Activated CD4-positive, alpha-beta memory T cell treated with anti-CD3 and anti-CD28 coated beads for 36 hours (primary cell): ENCODE measurements around the gene MGAT1. TPM values are rescaled to one million over a fixed set of nuclear protein-coding genes. Genes with fewer than 3 reads are reported as not detected.
A peak's percentile ranks its signal among the peaks of the same experiment; 100 is the strongest.

Experiments
- CTCF ChIA-PET: fragments of 350-600 bp; sonication (Branson Sonifier 250); formaldehyde crosslinking; loops from one replicate; lab custom pipeline; 2021; ENCODE audit warnings: antibody characterized with exemption, inconsistent platforms; lab: Charles Lee
- POLR2A ChIA-PET: fragments of 350-600 bp; sonication (Branson Sonifier 250); formaldehyde crosslinking; loops from one replicate; lab custom pipeline; 2021; ENCODE audit warnings: antibody characterized with exemption; lab: Charles Lee
- DNase-seq: peaks from one replicate; pipeline ENCODE4 v3.0.0-alpha.2; 2020
- H3K27ac Mint-ChIP-seq: one replicate; pipeline ENCODE4 v1.8.0; 2021; ENCODE audit warnings: mixed read lengths
- H3K27me3 Mint-ChIP-seq: one replicate; pipeline ENCODE4 v1.8.0; 2021; ENCODE audit warnings: mixed read lengths
- H3K36me3 Mint-ChIP-seq: one replicate; pipeline ENCODE4 v1.8.0; 2021; ENCODE audit warnings: mixed read lengths
- H3K4me1 Mint-ChIP-seq: one replicate; pipeline ENCODE4 v1.8.0; 2021; ENCODE audit warnings: low read depth, mixed read lengths
- H3K4me3 Mint-ChIP-seq: one replicate; pipeline ENCODE4 v1.8.0; 2021; ENCODE audit warnings: mild to moderate bottlenecking, mixed read lengths
- H3K9me3 Mint-ChIP-seq: one replicate; pipeline ENCODE4 v1.8.0; 2021; ENCODE audit warnings: mixed read lengths
- intact Hi-C: fragments of 100-400 bp; cut with micrococcal nuclease; formaldehyde crosslinking; loops from one replicate; pipeline ENCODE4 v1.15.1; 2023
- total RNA-seq, 2 experiments: library from RNA; stranded (reverse); gene quantifications; one replicate each; pipeline ENCODE4 v1.2.3, GENCODE V29; 2021

Gene MGAT1
- total RNA-seq, 2 experiments from 2014 or later, result 101 to 106 TPM

DNA sequence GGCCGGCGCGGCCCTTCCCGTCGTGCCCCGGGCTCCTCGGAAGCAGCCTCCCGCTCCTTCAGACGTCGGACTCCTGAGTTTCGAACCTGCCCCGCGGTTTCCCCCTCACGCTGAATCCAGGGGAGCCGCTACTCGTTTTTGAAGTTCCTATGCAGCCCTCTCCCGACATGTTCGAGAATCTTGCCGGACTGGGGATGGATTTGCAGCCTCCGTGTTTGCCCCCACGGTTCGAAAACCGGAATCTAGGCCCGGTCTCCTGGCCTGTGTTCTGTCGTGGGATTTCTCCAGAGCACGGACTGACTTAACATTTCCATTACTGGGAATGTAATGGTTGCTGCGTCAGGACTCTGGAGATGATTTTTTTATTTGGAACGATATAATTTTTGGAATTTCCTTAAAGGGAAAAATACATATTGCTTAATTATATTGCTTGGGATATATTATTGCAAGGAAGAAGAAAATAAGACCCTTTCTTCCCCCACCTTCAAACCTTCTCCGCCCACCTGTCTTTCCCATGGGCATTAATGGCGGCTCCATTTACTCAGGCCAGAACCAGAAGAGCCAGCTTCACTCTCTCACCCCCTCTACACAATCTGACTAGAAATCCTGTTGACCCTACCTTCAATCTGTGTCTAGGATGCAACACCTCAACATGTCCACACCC is 8.5 kb upstream of the MGAT1 start:
- ChIA-PET CTCF (interaction anchor here (0.8 to 5.6 kb wide), 3 partner anchors 9 to 58 kb away, joined by 3 to 24 read pairs (median 8); partner anchors contain the start of gene MGAT1), POLR2A (interaction anchor here (1.0 to 2.9 kb wide), 4 partner anchors 10 to 50 kb away, joined by 3 to 38 read pairs (median 8); partner anchors contain the start of gene ZFP62)
- intact Hi-C loops, result loop anchor here (1.0 kb wide), 4 partner anchors 9 to 380 kb away; partner anchors contain the start of genes MGAT1 and ZFP62
- Mint-ChIP-seq H3K4me3 (peak overlapping the region; percentile 94), H3K27ac (peak overlapping the region; percentile 96), H3K9me3 (no peaks in the 10 kb centered on the region), H3K27me3 (no peaks in the 10 kb centered on the region), H3K4me1 (peaks cover 67% of the 10 kb centered on the region), H3K36me3 (peaks cover 5% of the 10 kb centered on the region)
- DNase-seq, result peak; percentile 9

DNA sequence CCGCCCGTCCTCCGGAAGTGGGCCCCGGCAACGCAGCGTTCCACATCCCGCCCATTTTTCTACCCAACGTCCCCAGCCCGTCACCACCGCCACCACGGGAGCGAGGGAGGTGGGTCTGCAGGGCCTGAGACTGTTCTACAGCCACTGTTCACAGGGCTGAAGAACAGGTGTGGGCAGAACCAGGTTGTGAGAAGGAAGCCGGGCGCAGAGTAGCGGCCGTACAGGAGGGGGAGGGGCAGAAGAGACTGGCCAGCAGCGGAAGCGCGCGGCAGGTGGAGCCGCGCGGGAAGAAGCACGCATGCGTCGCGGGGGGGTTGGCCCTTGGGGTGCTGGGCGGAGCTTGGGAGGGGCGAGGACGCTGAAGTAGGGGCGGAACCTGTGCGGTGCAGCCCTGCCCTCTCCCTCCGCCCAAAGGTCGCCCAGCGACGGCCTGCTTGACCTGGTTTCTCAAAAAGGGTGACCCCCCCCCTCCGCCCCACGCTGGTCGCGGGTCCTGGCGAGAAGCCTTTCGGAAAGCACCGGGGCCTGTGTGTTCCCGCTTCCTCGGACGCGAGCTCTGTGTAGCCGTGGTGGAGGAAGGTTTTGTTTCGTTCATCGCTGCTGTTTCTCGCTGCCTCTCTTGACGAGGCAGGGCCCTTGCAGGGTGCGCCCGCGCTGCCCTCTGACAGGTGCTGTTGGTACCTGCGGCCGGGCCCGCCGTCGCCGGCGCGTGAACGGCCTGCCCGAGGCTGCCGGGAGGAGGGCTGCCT is 7.8 kb upstream of the MGAT1 start:
- peak; percentile 97 for DNase-seq
- Mint-ChIP-seq H3K4me3 (peak overlapping the region; percentile 94), H3K9me3 (no peaks in the 10 kb centered on the region), H3K4me1 (peaks cover 69% of the 10 kb centered on the region), H3K36me3 (peaks cover 5% of the 10 kb centered on the region), H3K27me3 (no peaks in the 10 kb centered on the region), H3K27ac (peak overlapping the region; percentile 99)
- ChIA-PET CTCF (interaction anchor here (0.8 to 5.6 kb wide), 3 partner anchors 9 to 58 kb away, joined by 3 to 24 read pairs (median 8); partner anchors contain the start of gene MGAT1), POLR2A (interaction anchor here (1.0 to 2.9 kb wide), 5 partner anchors 9 to 51 kb away, joined by 3 to 38 read pairs (median 8); partner anchors contain the start of gene ZFP62)
- intact Hi-C loops, result loop anchor here (1.0 kb wide), 4 partner anchors 8 to 381 kb away; partner anchors contain the start of genes MGAT1 and ZFP62

DNA sequence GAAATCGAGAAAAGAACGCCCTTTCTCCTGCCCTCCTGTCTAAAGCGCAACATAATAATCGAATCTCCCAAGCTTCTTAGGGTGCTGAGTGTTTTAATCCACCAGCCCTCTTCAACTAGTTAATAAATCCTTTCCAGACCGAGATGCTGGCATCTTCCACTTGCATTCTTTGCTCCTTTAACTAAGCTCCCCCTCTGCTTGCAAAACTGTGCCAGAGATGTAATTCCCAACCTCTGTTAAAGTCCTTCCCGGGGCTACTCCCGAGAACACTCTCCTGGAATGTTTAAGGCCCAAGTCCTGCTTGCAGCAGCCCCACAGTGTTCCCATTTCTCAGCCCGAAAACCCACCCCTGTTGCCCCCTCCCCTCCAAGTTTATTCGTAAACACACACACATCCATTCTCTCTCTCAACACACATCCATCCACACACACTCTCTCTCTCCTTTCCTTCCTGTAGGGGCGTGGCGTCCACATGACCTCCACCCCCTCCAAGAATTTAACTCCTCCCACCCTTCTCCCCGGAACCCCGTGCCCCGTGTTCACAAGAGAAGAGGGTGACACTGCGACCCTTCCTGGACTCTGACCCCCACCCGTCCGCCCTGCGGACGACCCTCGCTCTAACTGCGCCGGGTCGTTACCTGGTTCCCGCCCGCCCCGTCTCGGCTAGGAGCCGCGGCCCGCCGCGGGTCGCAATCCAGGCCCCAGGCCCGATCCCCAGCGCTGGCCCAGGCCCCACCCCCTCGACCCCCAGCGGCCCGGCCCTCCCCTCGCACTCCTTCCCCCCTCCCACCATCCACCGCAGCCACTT is 7.0 kb upstream of the MGAT1 start:
- CTCF ChIA-PET, result interaction anchor here (1.0 to 5.6 kb wide), 2 partner anchors 8 to 21 kb away, joined by 8 to 24 read pairs; partner anchors contain the start of gene MGAT1
- intact Hi-C loops, result loop anchor here (1.0 to 10.0 kb wide), 7 partner anchors 7 to 382 kb away; partner anchors contain the start of genes CNOT6, MGAT1 and ZFP62

GRCh38 chr5:180808461-180809000 is 5.9 kb upstream of the MGAT1 start:
- H3K36me3 Mint-ChIP-seq, result peaks cover 11% of the 10 kb centered on the region
- no peak for DNase-seq
- no peaks in the 10 kb centered on the region for H3K9me3 Mint-ChIP-seq
- ChIA-PET CTCF (interaction anchor here (0.5 to 2.4 kb wide), 3 partner anchors 22 to 266 kb away, joined by 3 to 8 read pairs (median 3); no protein-coding TSS in a partner anchor), POLR2A (interaction anchor here (1.1 to 3.3 kb wide), 3 partner anchors 8 to 22 kb away, joined by 3 to 22 read pairs (median 8); no protein-coding TSS in a partner anchor)
- H3K27me3 Mint-ChIP-seq, result no peaks in the 10 kb centered on the region
- intact Hi-C loops, result loop anchor here (2.0 to 10.0 kb wide), 2 partner anchors 314 to 352 kb away; partner anchors contain the start of gene CNOT6
- peaks cover 64% of the 10 kb centered on the region for H3K4me1 Mint-ChIP-seq
- H3K4me3 Mint-ChIP-seq, result peak overlapping the region; percentile 94
- H3K27ac Mint-ChIP-seq, result peak overlapping the region; percentile 99

More for the DNA sequence above, 7.0 kb upstream of the MGAT1 start:
- POLR2A ChIA-PET, result interaction anchor here (1.0 to 3.3 kb wide), 7 partner anchors 8 to 51 kb away, joined by 3 to 38 read pairs (median 8); partner anchors contain the start of gene ZFP62
- no peaks in the 10 kb centered on the region for H3K9me3 Mint-ChIP-seq
- H3K27me3 Mint-ChIP-seq, result no peaks in the 10 kb centered on the region
- H3K4me3 Mint-ChIP-seq, result peak overlapping the region; percentile 94
- peaks cover 9% of the 10 kb centered on the region for H3K36me3 Mint-ChIP-seq
- peak; percentile 92 for DNase-seq
- H3K4me1 Mint-ChIP-seq, result peaks cover 71% of the 10 kb centered on the region
- peak overlapping the region; percentile 99 for H3K27ac Mint-ChIP-seq

- Mint-ChIP-seq H3K27me3 (no peaks in the 10 kb centered on the region), H3K4me3 (peak overlapping the region; percentile 94), H3K27ac (peak overlapping the region; percentile 99), H3K36me3 (peaks cover 11% of the 10 kb centered on the region), H3K9me3 (no peaks in the 10 kb centered on the region), H3K4me1 (peaks cover 57% of the 10 kb centered on the region)
- POLR2A ChIA-PET, result interaction anchor here (3.3 kb wide), 1 partner anchor 23 kb away, joined by 22 read pairs; no protein-coding TSS in a partner anchor
- CTCF ChIA-PET, result interaction anchor here (0.6 to 2.4 kb wide), 2 partner anchors 23 to 24 kb away, joined by 3 to 8 read pairs; no protein-coding TSS in a partner anchor
- no peak for DNase-seq
- intact Hi-C loops, result loop anchor here (2.0 to 10.0 kb wide), 2 partner anchors 313 to 353 kb away; partner anchors contain the start of gene CNOT6
These were observed 5.2 kb upstream of the MGAT1 start for GRCh38 chr5:180807654-180808414.

DNA sequence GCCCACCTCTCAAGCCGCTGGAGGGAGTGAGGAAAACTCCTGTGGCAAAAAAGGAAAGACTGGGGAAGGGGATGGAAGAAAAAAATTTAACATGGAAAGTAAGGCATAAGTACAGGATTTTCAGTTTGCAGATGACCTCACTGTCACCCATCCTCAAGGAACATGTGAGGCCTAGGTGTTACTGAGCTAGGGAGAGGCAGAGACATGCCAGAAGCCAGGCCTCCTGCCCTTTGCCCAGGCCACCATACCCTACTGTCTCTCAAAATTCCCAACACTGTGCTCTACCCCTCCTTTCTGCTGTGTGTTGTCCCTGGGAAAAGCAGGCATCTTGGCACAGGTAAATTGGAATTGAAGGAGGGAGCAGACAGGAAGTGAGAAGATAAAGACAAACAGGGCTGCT is 4.4 kb upstream of the MGAT1 start:
- intact Hi-C loops, result loop anchor here (10.0 kb wide), 1 partner anchor 312 kb away; the partner anchor contains the start of gene CNOT6
- Mint-ChIP-seq H3K4me1 (peaks cover 55% of the 10 kb centered on the region), H3K36me3 (peaks cover 11% of the 10 kb centered on the region), H3K4me3 (peak overlapping the region; percentile 94), H3K27me3 (no peaks in the 10 kb centered on the region), H3K9me3 (no peaks in the 10 kb centered on the region), H3K27ac (peak overlapping the region; percentile 99)
- POLR2A ChIA-PET, result interaction anchor here (0.7 to 3.3 kb wide), 2 partner anchors 24 to 62 kb away, joined by 3 to 22 read pairs; no protein-coding TSS in a partner anchor
- CTCF ChIA-PET, result interaction anchor here (0.9 to 2.4 kb wide), 3 partner anchors 13 to 25 kb away, joined by 3 to 8 read pairs (median 4); no protein-coding TSS in a partner anchor
- DNase-seq, result no peak

DNA sequence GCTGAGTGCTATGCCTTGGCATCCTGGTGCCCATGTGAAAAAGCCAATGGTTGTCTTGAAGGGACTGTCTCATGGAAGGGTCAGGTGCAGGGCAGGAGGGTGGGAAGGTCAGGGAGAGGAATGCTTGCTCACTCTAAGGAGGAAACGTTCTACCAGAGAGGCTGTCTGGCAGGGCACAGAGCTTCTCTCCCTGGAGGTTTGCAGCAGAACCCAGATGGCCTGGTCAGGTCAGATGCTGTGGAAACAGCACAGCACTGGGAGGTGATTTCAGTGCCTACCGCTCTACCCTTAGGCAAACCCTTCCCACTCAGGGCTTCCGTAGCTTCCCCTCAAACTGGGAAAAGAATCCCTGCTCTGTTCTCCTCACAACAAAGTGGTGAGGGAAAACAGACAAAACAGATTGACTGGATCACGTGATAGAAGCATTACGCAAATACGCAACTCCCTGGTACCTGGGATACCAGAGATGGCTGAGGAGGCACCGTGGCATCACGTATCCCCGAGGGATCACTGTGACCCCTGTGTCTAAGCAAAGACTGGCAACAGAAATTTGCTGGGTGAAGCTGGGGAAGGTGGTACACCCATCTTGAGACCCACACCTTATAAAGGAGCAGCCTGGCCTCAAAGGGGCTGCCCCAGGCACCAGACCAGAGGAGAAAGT is 3.9 kb upstream of the MGAT1 start:
- H3K27me3 Mint-ChIP-seq, result no peaks in the 10 kb centered on the region
- peaks cover 54% of the 10 kb centered on the region for H3K4me1 Mint-ChIP-seq
- CTCF ChIA-PET, result interaction anchor here (0.9 to 2.4 kb wide), 3 partner anchors 12 to 25 kb away, joined by 3 to 8 read pairs (median 4); no protein-coding TSS in a partner anchor
- intact Hi-C loops, result loop anchor here (10.0 kb wide), 1 partner anchor 312 kb away; the partner anchor contains the start of gene CNOT6
- peak overlapping the region; percentile 94 for H3K4me3 Mint-ChIP-seq
- DNase-seq, result peak; percentile 8
- POLR2A ChIA-PET, result interaction anchor here (0.7 to 3.3 kb wide), 2 partner anchors 24 to 62 kb away, joined by 3 to 22 read pairs; no protein-coding TSS in a partner anchor
- H3K27ac Mint-ChIP-seq, result peak overlapping the region; percentile 99
- H3K9me3 Mint-ChIP-seq, result no peaks in the 10 kb centered on the region
- H3K36me3 Mint-ChIP-seq, result peaks cover 14% of the 10 kb centered on the region

GRCh38 chr5:180804129-180804618 is 1.6 kb upstream of the MGAT1 start:
- peak overlapping the region; percentile 85 for H3K4me3 Mint-ChIP-seq
- H3K36me3 Mint-ChIP-seq, result peaks cover 31% of the 10 kb centered on the region

More at GRCh38 chr5:180804129-180804618, 1.6 kb upstream of the MGAT1 start:
- Mint-ChIP-seq H3K9me3 (no peaks in the 10 kb centered on the region), H3K4me1 (peaks cover 73% of the 10 kb centered on the region), H3K27ac (peak overlapping the region; percentile 96), H3K27me3 (no peaks in the 10 kb centered on the region)
- ChIA-PET CTCF (interaction anchor here (0.6 to 4.5 kb wide), 4 partner anchors 9 to 53 kb away, joined by 3 to 32 read pairs (median 5); no protein-coding TSS in a partner anchor), POLR2A (interaction anchor here (1.0 to 4.0 kb wide), 4 partner anchors 12 to 57 kb away, joined by 3 to 44 read pairs (median 8); partner anchors contain the start of gene ZFP62)
- peak; percentile 49 for DNase-seq
- intact Hi-C loops, result loop anchor here (5.0 to 10.0 kb wide), 3 partner anchors 309 to 512 kb away; partner anchors contain the start of genes CNOT6, MAPK9 and RACK1
